Neural cell (in vitro differentiated cells): Measurements from ENCODE around the gene BABAM2.
"Not testable (repeated sequence)": the region's sequence is repeated elsewhere in the genome, so short reads cannot be mapped to it uniquely, and the experiment has no call there.

Experiments
- CTCF ChIP-seq: fragments of 450-650 bp; IDR thresholded peaks from 2 replicates; pipeline ENCODE4 v1.5.1; 2014; ENCODE audit warnings: antibody characterized with exemption, mild to moderate bottlenecking, moderate library complexity; ENCODE audit not compliant: poor library complexity, severe bottlenecking
- EP300 ChIP-seq: fragments of 450-650 bp; conservative IDR thresholded peaks from 2 replicates; pipeline ENCODE4 v1.6.1; 2014; ENCODE audit warnings: antibody characterized with exemption, mild to moderate bottlenecking, moderate library complexity; ENCODE audit not compliant: poor library complexity, severe bottlenecking
- EZH2 ChIP-seq: fragments of 200-600, 300-800 bp; shearing (Covaris generic), sonication (generic); IDR thresholded peaks from 2 replicates; pipeline ENCODE4 v1.6.1; 2014; ENCODE audit warnings: antibody characterized with exemption, low read length, borderline replicate concordance, mild to moderate bottlenecking; ENCODE audit not compliant: insufficient read depth, poor library complexity, severe bottlenecking
- POLR2AphosphoS5 ChIP-seq: IDR thresholded peaks from 2 replicates; pipeline ENCODE4 v1.6.1; 2012

GRCh38 chr2:28331797-28332196 lies 441.3 kb downstream of the BABAM2 start:
- not testable (repeated sequence) for TF ChIP-seq CTCF, EP300, POLR2AphosphoS5, EZH2
